ENCODE data around the gene OSBP2.

DNA sequence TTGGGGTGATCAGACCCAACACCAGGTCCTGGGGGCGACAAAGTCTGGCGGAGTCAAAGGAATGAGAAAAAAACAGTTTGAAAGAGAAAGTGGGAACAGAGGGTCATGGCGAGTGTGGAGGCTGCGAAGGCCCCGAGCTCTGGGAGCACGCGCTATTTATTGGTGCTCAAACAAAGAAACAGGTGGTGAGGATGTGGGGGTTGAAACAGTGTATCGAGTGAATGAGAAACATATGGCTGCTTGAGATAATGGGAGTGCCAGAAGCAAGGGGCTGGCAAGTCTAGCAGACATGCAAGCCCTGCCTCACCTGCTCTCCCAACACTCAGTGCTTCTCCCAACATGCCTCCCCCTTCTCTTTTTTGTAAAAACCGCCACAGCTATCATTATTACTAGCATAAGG is 19.2 kb upstream of the OSBP2 start:
- TF ChIP-seq PPARA (CRISPR knock-in tag; IDR thresholded peaks at IDR 0.05; ENCODE audit: borderline replicate concordance) (no peak), ZC3H10 (CRISPR knock-in tag; IDR thresholded peaks at IDR 0.05) (no peak), OSR1 (CRISPR knock-in tag; IDR thresholded peaks at IDR 0.05) (no peak), ISL1 (CRISPR knock-in tag; IDR thresholded peaks at IDR 0.05) (no peak), RARB (CRISPR knock-in tag; IDR thresholded peaks at IDR 0.05) (no peak), CSDC2 (CRISPR knock-in tag; IDR thresholded peaks at IDR 0.05) (no peak), ZNF8 (CRISPR knock-in tag; IDR thresholded peaks at IDR 0.05) (no peak), ZFP30 (CRISPR knock-in tag; IDR thresholded peaks at IDR 0.05) (no peak), ARNTL (CRISPR knock-in tag; IDR thresholded peaks at IDR 0.05; ENCODE audit: borderline replicate concordance, low read depth) (no peak)
- TF ChIP-seq, protein P1, sequence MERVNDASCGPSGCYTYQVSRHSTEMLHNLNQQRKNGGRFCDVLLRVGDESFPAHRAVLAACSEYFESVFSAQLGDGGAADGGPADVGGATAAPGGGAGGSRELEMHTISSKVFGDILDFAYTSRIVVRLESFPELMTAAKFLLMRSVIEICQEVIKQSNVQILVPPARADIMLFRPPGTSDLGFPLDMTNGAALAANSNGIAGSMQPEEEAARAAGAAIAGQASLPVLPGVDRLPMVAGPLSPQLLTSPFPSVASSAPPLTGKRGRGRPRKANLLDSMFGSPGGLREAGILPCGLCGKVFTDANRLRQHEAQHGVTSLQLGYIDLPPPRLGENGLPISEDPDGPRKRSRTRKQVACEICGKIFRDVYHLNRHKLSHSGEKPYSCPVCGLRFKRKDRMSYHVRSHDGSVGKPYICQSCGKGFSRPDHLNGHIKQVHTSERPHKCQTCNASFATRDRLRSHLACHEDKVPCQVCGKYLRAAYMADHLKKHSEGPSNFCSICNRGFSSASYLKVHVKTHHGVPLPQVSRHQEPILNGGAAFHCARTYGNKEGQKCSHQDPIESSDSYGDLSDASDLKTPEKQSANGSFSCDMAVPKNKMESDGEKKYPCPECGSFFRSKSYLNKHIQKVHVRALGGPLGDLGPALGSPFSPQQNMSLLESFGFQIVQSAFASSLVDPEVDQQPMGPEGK (CRISPR knock-in tag; IDR thresholded peaks at IDR 0.05; ENCODE audit: borderline replicate concordance): no peak
- TF ChIP-seq, protein P2, sequence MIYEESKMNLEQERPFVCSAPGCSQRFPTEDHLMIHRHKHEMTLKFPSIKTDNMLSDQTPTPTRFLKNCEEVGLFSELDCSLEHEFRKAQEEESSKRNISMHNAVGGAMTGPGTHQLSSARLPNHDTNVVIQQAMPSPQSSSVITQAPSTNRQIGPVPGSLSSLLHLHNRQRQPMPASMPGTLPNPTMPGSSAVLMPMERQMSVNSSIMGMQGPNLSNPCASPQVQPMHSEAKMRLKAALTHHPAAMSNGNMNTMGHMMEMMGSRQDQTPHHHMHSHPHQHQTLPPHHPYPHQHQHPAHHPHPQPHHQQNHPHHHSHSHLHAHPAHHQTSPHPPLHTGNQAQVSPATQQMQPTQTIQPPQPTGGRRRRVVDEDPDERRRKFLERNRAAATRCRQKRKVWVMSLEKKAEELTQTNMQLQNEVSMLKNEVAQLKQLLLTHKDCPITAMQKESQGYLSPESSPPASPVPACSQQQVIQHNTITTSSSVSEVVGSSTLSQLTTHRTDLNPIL (CRISPR knock-in tag; IDR thresholded peaks at IDR 0.05; ENCODE audit: low read depth): no peak

Measured in SK-N-SH treated with all-trans-retinoic acid at 6 μM for 48 hours (cell line).